GM19395 (cell line): Measurements from ENCODE around the gene KMO.

Experiments
- ATAC-seq: cut with Tn5 transposase; IDR thresholded peaks from one replicate; pipeline ENCODE4 v1.9.1; 2021; ENCODE audit warnings: mild to moderate bottlenecking, moderate library complexity; ENCODE audit not compliant: unreplicated experiment

The KMO gene

DNA sequence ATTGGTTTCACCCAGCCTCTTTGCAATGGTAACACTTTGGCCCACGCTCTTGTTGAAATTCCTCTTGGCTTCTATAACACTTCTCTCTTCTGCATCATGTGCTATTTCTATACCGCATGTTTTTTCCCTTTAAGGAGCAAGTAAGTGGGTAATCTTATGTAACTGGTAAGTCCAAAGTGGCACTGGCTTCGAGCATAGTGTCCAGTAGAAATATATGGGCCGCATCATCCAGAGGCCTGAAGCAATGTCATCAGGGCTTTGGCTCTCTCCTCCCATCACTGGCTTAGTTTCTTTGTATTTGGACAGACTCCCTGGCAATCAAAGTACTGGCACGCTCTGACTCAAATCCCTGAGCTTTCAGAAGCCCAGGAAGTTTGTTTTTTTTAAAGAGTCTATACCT, 90.5 kb downstream of the KMO start:
- no peak for ATAC-seq

GRCh38 chr1:241624935-241625334, 92.8 kb downstream of the KMO start:
- no peak for ATAC-seq

GRCh38 chr1:241627453-241628259, 95.5 kb downstream of the KMO start:
- ATAC-seq = peak; percentile 86

DNA sequence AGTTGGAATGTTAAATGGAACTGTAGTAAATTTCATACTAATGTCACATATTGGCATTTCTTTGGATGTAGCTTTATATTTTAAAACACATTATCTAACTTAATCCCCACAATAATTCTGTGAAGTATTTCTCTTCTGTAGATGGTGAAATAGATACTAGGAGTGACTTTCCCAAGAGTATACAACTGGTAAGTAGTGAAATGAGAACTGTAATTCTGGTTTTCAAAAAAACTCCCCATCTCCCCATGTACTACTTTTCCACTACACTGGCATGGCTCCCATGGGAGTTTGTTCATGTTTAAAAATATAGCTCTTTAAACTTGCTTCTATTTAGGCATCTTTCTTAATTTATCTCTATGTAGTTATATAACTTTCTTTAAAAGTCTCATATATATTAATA, 97.8 kb downstream of the KMO start:
- ATAC-seq = no peak

DNA sequence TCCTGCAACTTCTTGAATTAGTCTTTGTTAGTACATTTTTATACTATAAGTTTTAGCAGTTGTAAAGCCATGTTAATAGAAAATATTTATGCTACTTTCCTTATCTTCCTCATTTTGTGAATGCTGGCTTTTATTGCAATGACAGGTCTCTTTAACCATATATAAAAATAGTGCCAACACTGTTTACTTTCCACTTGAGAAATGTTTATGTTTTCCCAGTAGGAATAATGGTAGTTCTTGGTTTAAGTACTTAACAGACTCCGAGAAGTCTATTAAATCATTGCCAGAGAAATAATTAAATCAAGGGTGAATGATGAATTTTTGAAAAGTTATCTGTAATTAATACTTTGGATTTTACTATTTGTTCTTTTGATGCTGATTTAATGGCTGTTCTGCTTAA, 98.3 kb downstream of the KMO start:
- no peak for ATAC-seq

GRCh38 chr1:241630899-241631298, 98.7 kb downstream of the KMO start:
- no peak for ATAC-seq

DNA sequence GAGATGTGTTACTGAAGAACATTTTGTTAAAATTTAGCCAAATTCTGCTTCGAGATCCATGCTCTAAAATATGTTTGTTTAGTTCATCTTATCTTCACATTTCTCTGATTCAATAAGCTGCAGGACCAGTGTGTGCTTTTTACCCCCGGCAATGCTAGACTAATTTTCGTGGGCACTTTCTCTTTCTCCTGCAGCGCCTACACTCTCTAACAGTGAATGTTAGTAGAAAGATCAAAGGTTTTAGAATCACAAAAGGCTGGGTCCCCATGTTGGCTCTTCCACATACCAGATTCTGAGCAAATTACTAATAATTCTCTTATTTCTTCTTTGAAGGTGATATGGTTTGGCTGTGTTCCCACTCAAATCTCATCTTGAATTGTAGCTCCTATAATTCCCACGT, 99.5 kb downstream of the KMO start:
- ATAC-seq = no peak

DNA sequence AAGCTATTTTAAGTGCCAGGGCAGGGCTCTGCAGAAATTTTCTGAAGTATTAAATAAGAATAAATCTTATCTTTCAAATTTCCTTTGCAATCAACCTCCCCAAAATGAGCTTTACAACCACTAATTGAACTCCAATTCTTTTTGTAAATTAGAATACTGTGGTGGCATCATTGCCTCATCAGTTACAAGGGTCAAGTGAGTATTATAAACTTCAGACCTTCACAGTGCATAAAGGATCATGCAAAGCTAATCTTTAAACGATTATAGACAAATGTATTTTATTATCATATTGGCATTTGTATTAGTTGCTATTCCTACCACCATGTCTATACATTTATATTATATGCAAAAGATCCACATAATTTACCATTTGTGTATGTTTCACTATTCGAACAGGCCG, 100.8 kb downstream of the KMO start:
- no peak for ATAC-seq

GRCh38 chr1:241635556-241636152, 103.5 kb downstream of the KMO start:
- ATAC-seq = no peak

DNA sequence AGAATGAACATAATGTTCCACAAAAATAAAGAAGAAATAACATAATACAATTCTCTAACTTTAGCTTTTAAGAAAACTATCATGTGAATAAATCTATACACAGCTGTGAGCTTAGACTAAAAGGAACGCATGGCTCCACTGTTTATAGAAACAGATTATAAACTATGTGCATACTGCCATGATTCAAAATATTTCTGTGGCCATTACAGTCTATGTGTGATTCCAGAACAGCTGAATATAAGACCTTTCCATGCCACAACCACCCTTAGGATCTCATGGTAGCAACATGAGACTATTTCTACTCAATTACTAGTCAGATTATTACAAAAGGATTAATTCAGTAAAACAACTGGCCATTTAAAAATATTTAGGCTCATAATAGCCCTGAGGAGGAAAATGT, 104.1 kb downstream of the KMO start:
- no peak for ATAC-seq

- no peak for ATAC-seq
These were observed 104.9 kb downstream of the KMO start for GRCh38 chr1:241637046-241637590.

DNA sequence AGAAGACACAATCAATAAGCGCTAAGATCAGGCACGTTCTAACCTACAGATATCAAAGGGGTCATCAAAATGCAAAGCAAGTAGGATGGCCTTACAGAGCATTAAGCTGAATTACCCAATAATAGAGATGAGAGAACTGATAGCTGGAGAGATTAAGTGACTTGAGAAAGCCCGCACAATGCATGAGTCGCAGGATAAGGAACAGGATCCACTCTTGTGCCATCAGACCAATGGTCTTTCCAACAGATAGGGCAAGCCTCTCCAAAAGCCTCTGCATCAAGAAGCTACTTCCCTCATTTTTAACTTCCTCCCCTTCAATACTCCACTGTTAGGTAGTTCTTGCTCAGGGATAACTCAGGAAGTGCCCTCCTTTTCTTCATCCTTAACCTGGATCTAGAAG, 105.4 kb downstream of the KMO start:
- ATAC-seq = no peak

GRCh38 chr1:241638099-241638682, 106.0 kb downstream of the KMO start:
- no peak for ATAC-seq

GRCh38 chr1:241638909-241639622, 106.9 kb downstream of the KMO start:
- ATAC-seq = peak; percentile 18

- peak; percentile 58 for ATAC-seq
These were observed 107.5 kb downstream of the KMO start for GRCh38 chr1:241639623-241640148.

DNA sequence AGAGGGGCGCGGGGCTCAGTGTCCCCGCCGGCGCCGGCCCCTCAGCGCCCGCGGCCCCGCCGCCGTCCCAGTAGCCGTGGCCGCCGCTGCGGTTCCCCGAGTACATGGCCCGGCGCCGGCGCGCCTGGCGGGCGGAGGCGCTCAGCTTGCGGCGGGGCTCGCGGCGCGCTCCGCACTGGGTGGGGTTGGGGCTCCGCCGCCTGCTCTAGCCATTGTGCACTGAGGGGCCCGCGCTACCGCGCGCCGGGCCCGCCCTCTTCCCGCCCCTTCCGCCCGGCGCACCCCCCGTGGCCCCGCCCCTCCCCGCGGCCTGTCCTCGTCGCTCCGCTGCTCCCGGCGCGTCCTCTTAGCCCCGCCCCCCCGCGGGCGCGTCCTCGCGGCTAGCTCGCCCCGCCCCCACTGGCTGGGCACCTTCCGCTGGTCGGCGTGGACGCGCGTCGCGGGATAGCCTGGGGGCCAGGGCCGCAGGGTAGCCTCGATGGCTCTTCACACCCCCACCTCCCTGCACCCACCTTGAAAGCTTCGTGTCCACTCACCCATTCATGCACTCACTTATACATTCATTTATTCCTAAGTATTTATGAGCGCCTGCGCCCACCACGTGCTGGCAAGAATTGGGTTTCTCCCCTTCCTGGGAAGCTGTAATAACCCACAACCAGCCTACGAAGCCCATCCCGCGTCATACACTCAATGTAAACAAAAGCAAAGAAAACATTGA, 108.1 kb downstream of the KMO start, which contains the start of the genes CHML and OPN3:
Gene CHML, minus strand, starts transcription at position 221 of the 718 bp plus-strand sequence. CDS start 4,603 bp downstream, outside the sequence.
Gene OPN3, minus strand, starts transcription at position 221 of the 718 bp plus-strand sequence. Its CDS starts 115 bp downstream, at position 106.
- peak; percentile 78 for ATAC-seq

DNA sequence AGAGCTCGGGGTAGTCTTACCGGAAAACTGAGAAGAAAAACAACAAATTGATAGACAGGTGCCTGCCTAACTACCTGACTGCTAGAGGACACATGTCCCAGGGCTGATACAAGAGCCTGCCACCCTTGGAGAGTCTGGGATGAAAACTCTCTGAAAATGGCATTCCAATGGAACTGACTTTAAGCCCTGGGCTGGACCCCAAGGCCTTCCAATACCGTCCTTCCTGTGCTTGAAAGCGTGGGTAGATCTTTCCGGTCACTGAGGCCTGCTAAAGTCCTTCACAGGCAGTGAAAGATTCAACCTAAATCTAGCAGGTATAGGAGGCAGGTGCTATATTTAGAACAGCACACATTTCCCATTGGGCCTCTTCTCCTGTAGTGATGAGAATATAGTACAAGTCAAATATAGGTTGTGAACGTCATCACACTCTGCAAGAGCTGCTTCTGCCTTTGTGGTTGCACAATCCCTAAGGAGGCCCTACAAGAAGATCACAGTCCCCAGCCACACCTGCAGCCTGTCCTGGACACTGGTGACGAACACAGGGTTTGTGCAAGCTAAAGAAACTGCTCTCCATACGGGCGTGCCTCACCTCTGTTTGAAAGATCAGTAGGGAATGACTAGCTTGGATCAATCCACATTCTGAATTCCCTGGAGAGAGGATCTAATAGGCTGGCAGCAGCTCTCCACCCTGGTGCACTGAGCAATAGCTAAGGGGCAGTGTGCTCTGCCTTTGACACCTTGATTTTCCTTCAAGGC, 108.9 kb downstream of the KMO start:
- ATAC-seq = no peak

GRCh38 chr1:241641773-241642592, 109.8 kb downstream of the KMO start:
- no peak for ATAC-seq

- ATAC-seq = no peak
These were observed 110.4 kb downstream of the KMO start for GRCh38 chr1:241642593-241642944.
